DOHH2 (cell line): ENCODE measurements around the gene NFYC.

Source experiments
- CTCF ChIP-seq: fragments of 200-600 bp; sonication (generic); IDR thresholded peaks from one replicate; pipeline ENCODE4 v1.5.1; 2014; ENCODE audit warnings: antibody characterized with exemption, mild to moderate bottlenecking, low read depth, low read length; ENCODE audit not compliant: poor library complexity, severe bottlenecking
- EZH2phosphoT487 ChIP-seq: fragments of 200-600 bp; sonication (generic); IDR thresholded peaks from 2 replicates; pipeline ENCODE4 v1.6.1; 2017; ENCODE audit warnings: borderline replicate concordance, mild to moderate bottlenecking, antibody characterized with exemption, low read length, moderate library complexity, mixed read lengths

GRCh38 chr1:40710581-40711315 lies 19.2 kb downstream of the NFYC start:
- TF ChIP-seq CTCF (no peak), EZH2phosphoT487 (no peak)
